Measurements from ENCODE around the gene MICAL3. TPM values are rescaled to one million over a fixed set of nuclear protein-coding genes. Genes with fewer than 3 reads are reported as not detected.

MICAL3 gene
- polyA plus RNA-seq, 1 donor from 2014 or later, result 28.1 TPM

DNA sequence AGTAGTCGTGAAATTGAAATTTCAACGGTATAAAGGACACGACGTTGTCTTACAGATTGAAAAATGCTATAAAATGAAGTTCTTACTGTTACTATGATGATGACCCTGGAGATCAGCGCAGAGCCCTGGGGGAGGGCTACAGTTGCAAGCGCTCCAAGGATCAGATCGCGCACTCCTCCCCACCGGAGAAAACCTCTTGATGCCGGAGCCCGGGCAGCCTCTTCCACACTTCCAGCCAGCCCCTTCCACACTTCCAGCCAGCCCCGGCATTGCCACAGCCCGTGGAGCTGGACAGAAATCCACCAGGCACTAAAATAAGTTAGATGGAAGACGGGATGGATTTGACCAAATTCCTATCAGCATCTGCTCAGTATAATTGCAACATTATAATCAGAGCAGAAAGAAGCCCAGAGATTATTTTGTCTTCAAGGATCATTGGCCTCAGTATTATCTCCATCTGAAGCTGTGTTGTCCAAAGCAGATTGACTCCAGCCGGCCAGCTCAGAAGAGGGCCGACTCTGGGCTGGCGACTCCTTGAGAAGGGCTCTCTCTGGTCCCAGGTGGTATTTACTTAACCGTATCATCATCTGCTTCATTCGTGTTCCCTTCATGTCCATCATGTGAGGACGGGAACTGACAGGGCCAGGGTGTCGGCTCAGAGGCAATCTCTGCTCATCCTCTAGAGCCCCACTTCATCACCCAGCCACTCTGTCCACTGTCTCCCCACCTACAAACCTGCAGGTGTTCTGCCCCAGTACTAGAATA is 777 bp upstream of the MICAL3 start:
- Histone ChIP-seq H4K20me1 (ENCODE audit: insufficient read depth) (no peaks in the 10 kb centered on the region), H2AFZ (ENCODE audit: low read depth, low read length) (peak overlapping the region; percentile 65), H3K27me3 (ENCODE audit: insufficient read depth, low read depth, low read length) (peaks cover 16% of the 10 kb centered on the region), H3K9ac (ENCODE audit: low read length) (peak overlapping the region; percentile 96), H3K27ac (ENCODE audit: low read length) (peak overlapping the region; percentile 93), H3F3A (ENCODE audit: insufficient read depth, low read length, poor library complexity, severe bottlenecking) (no peaks in the 10 kb centered on the region), H3K9me3 (ENCODE audit: low read length) (no peaks in the 10 kb centered on the region), H3K79me2 (replicated peaks; ENCODE audit: insufficient read depth, low read length) (peaks cover 20% of the 10 kb centered on the region), H3K36me3 (ENCODE audit: insufficient read depth, low read length) (peaks cover 6% of the 10 kb centered on the region), H3K4me2 (ENCODE audit: low read length) (peak overlapping the region; percentile 73), H3K4me3 (ENCODE audit: low read length) (peak overlapping the region; percentile 93), H3K9me2 (ENCODE audit: insufficient read depth, low read length) (no peaks in the 10 kb centered on the region)
- TF ChIP-seq EP300 (conservative IDR thresholded peaks at IDR 0.05; ENCODE audit: poor library complexity, severe bottlenecking), result no peak
- no peak for TF ChIP-seq SMC3 (conservative IDR thresholded peaks at IDR 0.05; ENCODE audit: poor library complexity)
- no peak for TF ChIP-seq EZH2 (IDR thresholded peaks at IDR 0.05; ENCODE audit: borderline replicate concordance, insufficient read depth, low read length, poor library complexity, severe bottlenecking)
- TF ChIP-seq TAF1 (IDR thresholded peaks at IDR 0.05; ENCODE audit: low read depth), result no peak
- TF ChIP-seq MXI1 (conservative IDR thresholded peaks at IDR 0.05; ENCODE audit: poor library complexity, severe bottlenecking), result no peak

- peak overlapping the region; percentile 96 for H3K9ac ChIP-seq (ENCODE audit: low read length)
- peaks cover 16% of the 10 kb centered on the region for H3K27me3 ChIP-seq (ENCODE audit: insufficient read depth, low read depth, low read length)
- peak overlapping the region; percentile 93 for H3K27ac ChIP-seq (ENCODE audit: low read length)
- H3K36me3 ChIP-seq (ENCODE audit: insufficient read depth, low read length), result peaks cover 6% of the 10 kb centered on the region
- peaks cover 20% of the 10 kb centered on the region for H3K79me2 ChIP-seq (replicated peaks; ENCODE audit: insufficient read depth, low read length)
- H3K9me3 ChIP-seq (ENCODE audit: low read length), result no peaks in the 10 kb centered on the region
- H3K4me2 ChIP-seq (ENCODE audit: low read length), result peak overlapping the region; percentile 81
- no peaks in the 10 kb centered on the region for H3F3A ChIP-seq (ENCODE audit: insufficient read depth, low read length, poor library complexity, severe bottlenecking)
- H3K9me2 ChIP-seq (ENCODE audit: insufficient read depth, low read length), result no peaks in the 10 kb centered on the region
- peak overlapping the region; percentile 83 for H2AFZ ChIP-seq (ENCODE audit: low read depth, low read length)
- peak overlapping the region; percentile 93 for H3K4me3 ChIP-seq (ENCODE audit: low read length)
- peak; percentile 58 for TF ChIP-seq TAF1 (IDR thresholded peaks at IDR 0.05; ENCODE audit: low read depth)
- no peak for TF ChIP-seq RAD21 (conservative IDR thresholded peaks at IDR 0.05)
- TF ChIP-seq CTCF (IDR thresholded peaks at IDR 0.05; ENCODE audit: poor library complexity, severe bottlenecking), result no peak
- TF ChIP-seq, protein P1, sequence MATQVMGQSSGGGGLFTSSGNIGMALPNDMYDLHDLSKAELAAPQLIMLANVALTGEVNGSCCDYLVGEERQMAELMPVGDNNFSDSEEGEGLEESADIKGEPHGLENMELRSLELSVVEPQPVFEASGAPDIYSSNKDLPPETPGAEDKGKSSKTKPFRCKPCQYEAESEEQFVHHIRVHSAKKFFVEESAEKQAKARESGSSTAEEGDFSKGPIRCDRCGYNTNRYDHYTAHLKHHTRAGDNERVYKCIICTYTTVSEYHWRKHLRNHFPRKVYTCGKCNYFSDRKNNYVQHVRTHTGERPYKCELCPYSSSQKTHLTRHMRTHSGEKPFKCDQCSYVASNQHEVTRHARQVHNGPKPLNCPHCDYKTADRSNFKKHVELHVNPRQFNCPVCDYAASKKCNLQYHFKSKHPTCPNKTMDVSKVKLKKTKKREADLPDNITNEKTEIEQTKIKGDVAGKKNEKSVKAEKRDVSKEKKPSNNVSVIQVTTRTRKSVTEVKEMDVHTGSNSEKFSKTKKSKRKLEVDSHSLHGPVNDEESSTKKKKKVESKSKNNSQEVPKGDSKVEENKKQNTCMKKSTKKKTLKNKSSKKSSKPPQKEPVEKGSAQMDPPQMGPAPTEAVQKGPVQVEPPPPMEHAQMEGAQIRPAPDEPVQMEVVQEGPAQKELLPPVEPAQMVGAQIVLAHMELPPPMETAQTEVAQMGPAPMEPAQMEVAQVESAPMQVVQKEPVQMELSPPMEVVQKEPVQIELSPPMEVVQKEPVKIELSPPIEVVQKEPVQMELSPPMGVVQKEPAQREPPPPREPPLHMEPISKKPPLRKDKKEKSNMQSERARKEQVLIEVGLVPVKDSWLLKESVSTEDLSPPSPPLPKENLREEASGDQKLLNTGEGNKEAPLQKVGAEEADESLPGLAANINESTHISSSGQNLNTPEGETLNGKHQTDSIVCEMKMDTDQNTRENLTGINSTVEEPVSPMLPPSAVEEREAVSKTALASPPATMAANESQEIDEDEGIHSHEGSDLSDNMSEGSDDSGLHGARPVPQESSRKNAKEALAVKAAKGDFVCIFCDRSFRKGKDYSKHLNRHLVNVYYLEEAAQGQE (IDR thresholded peaks at IDR 0.05; ENCODE audit: borderline replicate concordance), result peak; percentile 42
- TF ChIP-seq EZH2 (IDR thresholded peaks at IDR 0.05; ENCODE audit: borderline replicate concordance, insufficient read depth, low read length, poor library complexity, severe bottlenecking), result no peak
- peak; percentile 10 for TF ChIP-seq EP300 (conservative IDR thresholded peaks at IDR 0.05; ENCODE audit: poor library complexity, severe bottlenecking)
- peak; percentile 81 for TF ChIP-seq POLR2AphosphoS5 (IDR thresholded peaks at IDR 0.05)
- no peak for TF ChIP-seq SMC3 (conservative IDR thresholded peaks at IDR 0.05; ENCODE audit: poor library complexity)
- TF ChIP-seq MXI1 (conservative IDR thresholded peaks at IDR 0.05; ENCODE audit: poor library complexity, severe bottlenecking), result peak; percentile 93
- H4K20me1 ChIP-seq (ENCODE audit: insufficient read depth), result no peaks in the 10 kb centered on the region
Measured at GRCh38 chr22:18023509-18024275, 669 bp downstream of the MICAL3 start.

All from neural cell (in vitro differentiated cells).